ENCODE results near the gene SUPV3L1. TPM values are rescaled to one million over a fixed set of nuclear protein-coding genes. Genes with fewer than 3 reads are reported as not detected.

SUPV3L1 gene
- total RNA-seq, 2 experiments from 2014 or later: 27.0 to 40.9 TPM

DNA sequence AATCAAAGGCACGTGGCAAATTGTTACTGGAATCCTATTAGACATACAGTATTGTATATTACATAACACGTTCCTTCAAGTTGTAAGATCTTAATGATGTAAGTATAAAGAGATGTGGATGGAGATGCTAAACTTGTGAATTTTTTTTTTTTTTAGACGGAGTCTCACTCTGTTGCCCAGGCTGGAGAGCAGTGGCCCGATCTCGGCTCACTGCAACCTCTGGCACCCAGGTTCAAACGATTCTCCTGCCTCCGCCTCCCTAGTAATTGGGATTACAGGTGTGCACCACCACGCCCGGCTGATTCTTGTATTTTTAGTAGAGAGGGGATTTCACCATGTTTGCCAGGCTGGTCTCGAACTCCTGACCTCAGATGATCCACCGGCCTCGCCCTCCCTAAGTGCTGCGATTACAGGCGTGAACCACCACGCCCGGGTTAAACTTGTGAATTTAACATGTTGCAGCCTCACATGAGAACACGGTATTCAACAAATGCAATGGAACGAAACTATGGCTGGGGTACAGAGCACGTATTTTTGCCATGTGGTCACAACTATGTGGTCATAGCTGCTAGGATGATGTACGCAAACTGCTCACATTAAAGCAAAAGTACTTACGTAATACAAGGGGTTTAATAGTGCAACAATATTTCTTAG lies 818 bp upstream of the SUPV3L1 start:
- Histone ChIP-seq H4K20me1 (ENCODE audit: insufficient read depth, low read length) (peaks cover 7% of the 10 kb centered on the region; the same call in 1 of the 2 replicates), H3K9me3 (ENCODE audit: low read length) (no peaks in the 10 kb centered on the region), H3K27ac (ENCODE audit: low read depth, low read length, poor library complexity, severe bottlenecking) (peak overlapping the region; percentile 66), H2AFZ (ENCODE audit: low read length) (peak overlapping the region; percentile 90), H3K79me2 (ENCODE audit: insufficient read depth, low read depth, low read length) (peaks cover 42% of the 10 kb centered on the region), H3K9me2 (ENCODE audit: insufficient read depth, low read length) (no peaks in the 10 kb centered on the region), H3K36me3 (ENCODE audit: insufficient read depth, low read length) (peaks cover 19% of the 10 kb centered on the region; the same call in 1 of the 2 replicates), H3K4me3 (ENCODE audit: low read depth, low read length, poor library complexity, severe bottlenecking) (peak overlapping the region; percentile 94), H3K4me2 (ENCODE audit: low read length) (peak overlapping the region; percentile 96), H3K4me1 (ENCODE audit: insufficient read depth, low read length, poor library complexity, severe bottlenecking) (peaks cover 20% of the 10 kb centered on the region)
- TF ChIP-seq EZH2phosphoT487 (IDR thresholded peaks at IDR 0.05; ENCODE audit: borderline replicate concordance, low read depth, low read length): no peak
- TF ChIP-seq, protein P1, sequence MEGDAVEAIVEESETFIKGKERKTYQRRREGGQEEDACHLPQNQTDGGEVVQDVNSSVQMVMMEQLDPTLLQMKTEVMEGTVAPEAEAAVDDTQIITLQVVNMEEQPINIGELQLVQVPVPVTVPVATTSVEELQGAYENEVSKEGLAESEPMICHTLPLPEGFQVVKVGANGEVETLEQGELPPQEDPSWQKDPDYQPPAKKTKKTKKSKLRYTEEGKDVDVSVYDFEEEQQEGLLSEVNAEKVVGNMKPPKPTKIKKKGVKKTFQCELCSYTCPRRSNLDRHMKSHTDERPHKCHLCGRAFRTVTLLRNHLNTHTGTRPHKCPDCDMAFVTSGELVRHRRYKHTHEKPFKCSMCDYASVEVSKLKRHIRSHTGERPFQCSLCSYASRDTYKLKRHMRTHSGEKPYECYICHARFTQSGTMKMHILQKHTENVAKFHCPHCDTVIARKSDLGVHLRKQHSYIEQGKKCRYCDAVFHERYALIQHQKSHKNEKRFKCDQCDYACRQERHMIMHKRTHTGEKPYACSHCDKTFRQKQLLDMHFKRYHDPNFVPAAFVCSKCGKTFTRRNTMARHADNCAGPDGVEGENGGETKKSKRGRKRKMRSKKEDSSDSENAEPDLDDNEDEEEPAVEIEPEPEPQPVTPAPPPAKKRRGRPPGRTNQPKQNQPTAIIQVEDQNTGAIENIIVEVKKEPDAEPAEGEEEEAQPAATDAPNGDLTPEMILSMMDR (conservative IDR thresholded peaks at IDR 0.05; ENCODE audit: low read length): no peak
- CTCF ChIA-PET (ENCODE audit: unreplicated experiment): no interaction called here
- POLR2A ChIA-PET: no interaction called here
- DNase-seq (ENCODE audit: low spot score): no peak
- TSS peak; percentile 97 for BruUV-seq (replicated peaks)
- intact Hi-C loops (cut with micrococcal nuclease; ENCODE audit: unreplicated experiment): no loop called here

DNA sequence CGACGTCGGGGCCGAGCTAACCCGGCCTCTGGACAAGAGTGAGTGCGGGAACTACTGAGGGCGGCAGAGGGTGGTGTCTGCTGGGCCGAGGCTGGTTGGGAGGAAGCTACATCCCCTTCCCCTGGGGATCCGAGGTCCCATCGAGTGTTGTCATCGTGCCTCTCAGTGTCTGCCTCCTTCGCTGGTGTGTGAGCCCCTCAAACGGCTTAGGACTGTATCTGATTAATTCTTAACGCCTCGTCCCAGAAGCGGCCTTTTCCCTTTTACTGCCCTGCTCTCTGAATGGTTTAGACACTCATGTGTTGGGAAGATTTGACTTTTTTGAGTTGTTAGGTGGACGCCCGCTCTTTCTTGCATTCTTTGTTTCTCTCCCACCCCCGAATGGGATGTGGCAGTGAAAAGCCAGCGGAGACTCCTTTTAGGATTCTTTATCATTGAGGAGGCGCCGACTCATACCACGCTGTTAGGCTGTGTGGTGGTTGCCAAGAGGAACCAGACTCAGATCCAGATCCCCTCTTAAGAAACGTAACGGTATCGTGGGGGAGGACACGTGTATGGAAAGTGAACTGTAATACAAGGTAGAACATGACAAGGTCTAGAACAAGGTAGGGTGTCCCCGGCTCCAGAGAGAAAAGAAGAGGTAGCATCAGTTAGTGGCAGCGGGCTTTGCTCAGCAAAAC lies 631 bp downstream of the SUPV3L1 start:
- ChIA-PET CTCF (ENCODE audit: unreplicated experiment) (no interaction called here), POLR2A (no interaction called here)
- H3K9me3 ChIP-seq (ENCODE audit: low read length): no peaks in the 10 kb centered on the region
- H2AFZ ChIP-seq (ENCODE audit: low read length): peak overlapping the region; percentile 90
- no peak for TF ChIP-seq EZH2phosphoT487 (IDR thresholded peaks at IDR 0.05; ENCODE audit: borderline replicate concordance, low read depth, low read length)
- TF ChIP-seq, protein P1 (conservative IDR thresholded peaks at IDR 0.05; ENCODE audit: low read length): no peak
- peak overlapping the region; percentile 94 for H3K4me3 ChIP-seq (ENCODE audit: low read depth, low read length, poor library complexity, severe bottlenecking)
- H4K20me1 ChIP-seq (ENCODE audit: insufficient read depth, low read length): peaks cover 7% of the 10 kb centered on the region; the same call in 1 of the 2 replicates
- BruUV-seq (replicated peaks): TSS peak; percentile 58
- H3K36me3 ChIP-seq (ENCODE audit: insufficient read depth, low read length): peaks cover 31% of the 10 kb centered on the region
- intact Hi-C loops (cut with micrococcal nuclease; ENCODE audit: unreplicated experiment): no loop called here
- H3K4me2 ChIP-seq (ENCODE audit: low read length): peak overlapping the region; percentile 96
- peak; percentile 49 for DNase-seq (ENCODE audit: low spot score)
- H3K4me1 ChIP-seq (ENCODE audit: insufficient read depth, low read length, poor library complexity, severe bottlenecking): peaks cover 20% of the 10 kb centered on the region
- H3K9me2 ChIP-seq (ENCODE audit: insufficient read depth, low read length): no peaks in the 10 kb centered on the region
- peak overlapping the region; percentile 66 for H3K27ac ChIP-seq (ENCODE audit: low read depth, low read length, poor library complexity, severe bottlenecking)
- H3K79me2 ChIP-seq (ENCODE audit: insufficient read depth, low read depth, low read length): peaks cover 47% of the 10 kb centered on the region

DNA sequence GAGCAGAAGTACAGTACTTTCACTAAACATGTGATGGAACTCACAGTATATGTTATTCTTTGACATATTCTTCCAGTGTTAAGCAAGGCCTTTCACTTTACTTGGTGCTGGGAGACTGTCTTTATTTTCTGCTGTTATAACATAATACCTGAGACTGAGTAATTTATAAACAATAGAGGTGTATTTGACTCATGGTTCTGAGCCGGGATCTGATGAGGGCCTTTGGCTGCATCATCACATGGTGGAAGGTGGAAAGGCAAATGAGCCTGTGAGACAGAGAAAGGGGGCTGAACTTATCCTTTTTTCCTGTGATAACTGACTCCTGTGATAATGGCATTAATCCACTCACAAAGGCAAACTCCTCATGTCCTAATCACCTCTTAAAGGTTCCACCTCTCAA lies 1.4 kb downstream of the SUPV3L1 start:
- intact Hi-C loops (cut with micrococcal nuclease; ENCODE audit: unreplicated experiment): no loop called here

More for the DNA sequence above, 1.4 kb downstream of the SUPV3L1 start:
- Histone ChIP-seq H3K36me3 (ENCODE audit: insufficient read depth, low read length) (peaks cover 38% of the 10 kb centered on the region), H3K27ac (ENCODE audit: low read depth, low read length, poor library complexity, severe bottlenecking) (no peak overlapping the region), H3K79me2 (ENCODE audit: insufficient read depth, low read depth, low read length) (peaks cover 51% of the 10 kb centered on the region), H4K20me1 (ENCODE audit: insufficient read depth, low read length) (peaks cover 7% of the 10 kb centered on the region; the same call in 1 of the 2 replicates), H3K9me2 (ENCODE audit: insufficient read depth, low read length) (no peaks in the 10 kb centered on the region), H3K4me2 (ENCODE audit: low read length) (peak overlapping the region; percentile 96), H3K4me1 (ENCODE audit: insufficient read depth, low read length, poor library complexity, severe bottlenecking) (peaks cover 20% of the 10 kb centered on the region), H3K4me3 (ENCODE audit: low read depth, low read length, poor library complexity, severe bottlenecking) (peak overlapping the region; percentile 94), H3K9me3 (ENCODE audit: low read length) (no peaks in the 10 kb centered on the region), H2AFZ (ENCODE audit: low read length) (no peak overlapping the region)
- no TSS peak for BruUV-seq (replicated peaks)
- POLR2A ChIA-PET: no interaction called here
- CTCF ChIA-PET (ENCODE audit: unreplicated experiment): no interaction called here
- TF ChIP-seq, protein P1 (conservative IDR thresholded peaks at IDR 0.05; ENCODE audit: low read length): no peak
- TF ChIP-seq EZH2phosphoT487 (IDR thresholded peaks at IDR 0.05; ENCODE audit: borderline replicate concordance, low read depth, low read length): no peak
- no peak for DNase-seq (ENCODE audit: low spot score)

All from OCI-LY7 (cell line).